ENCODE data around the gene CRYGN. TPM values are rescaled to one million over a fixed set of nuclear protein-coding genes. Genes with fewer than 3 reads are reported as not detected.

The CRYGN gene
- total and polyA plus RNA-seq, 9 of the 15 experiments (the other 6 are each of a cell fraction or from before 2014, with no cell fraction given): not detected

GRCh38 chr7:151442776-151443496 lies 3.0 kb upstream of the CRYGN start (continued):
- TF ChIP-seq, protein P1, sequence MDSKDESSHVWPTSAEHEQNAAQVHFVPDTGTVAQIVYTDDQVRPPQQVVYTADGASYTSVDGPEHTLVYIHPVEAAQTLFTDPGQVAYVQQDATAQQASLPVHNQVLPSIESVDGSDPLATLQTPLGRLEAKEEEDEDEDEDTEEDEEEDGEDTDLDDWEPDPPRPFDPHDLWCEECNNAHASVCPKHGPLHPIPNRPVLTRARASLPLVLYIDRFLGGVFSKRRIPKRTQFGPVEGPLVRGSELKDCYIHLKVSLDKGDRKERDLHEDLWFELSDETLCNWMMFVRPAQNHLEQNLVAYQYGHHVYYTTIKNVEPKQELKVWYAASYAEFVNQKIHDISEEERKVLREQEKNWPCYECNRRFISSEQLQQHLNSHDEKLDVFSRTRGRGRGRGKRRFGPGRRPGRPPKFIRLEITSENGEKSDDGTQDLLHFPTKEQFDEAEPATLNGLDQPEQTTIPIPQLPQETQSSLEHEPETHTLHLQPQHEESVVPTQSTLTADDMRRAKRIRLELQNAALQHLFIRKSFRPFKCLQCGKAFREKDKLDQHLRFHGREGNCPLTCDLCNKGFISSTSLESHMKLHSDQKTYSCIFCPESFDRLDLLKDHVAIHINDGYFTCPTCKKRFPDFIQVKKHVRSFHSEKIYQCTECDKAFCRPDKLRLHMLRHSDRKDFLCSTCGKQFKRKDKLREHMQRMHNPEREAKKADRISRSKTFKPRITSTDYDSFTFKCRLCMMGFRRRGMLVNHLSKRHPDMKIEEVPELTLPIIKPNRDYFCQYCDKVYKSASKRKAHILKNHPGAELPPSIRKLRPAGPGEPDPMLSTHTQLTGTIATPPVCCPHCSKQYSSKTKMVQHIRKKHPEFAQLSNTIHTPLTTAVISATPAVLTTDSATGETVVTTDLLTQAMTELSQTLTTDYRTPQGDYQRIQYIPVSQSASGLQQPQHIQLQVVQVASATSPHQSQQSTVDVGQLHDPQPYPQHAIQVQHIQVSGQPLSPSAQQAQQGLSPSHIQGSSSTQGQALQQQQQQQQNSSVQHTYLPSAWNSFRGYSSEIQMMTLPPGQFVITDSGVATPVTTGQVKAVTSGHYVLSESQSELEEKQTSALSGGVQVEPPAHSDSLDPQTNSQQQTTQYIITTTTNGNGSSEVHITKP (IDR thresholded peaks at IDR 0.05; ENCODE audit: partially characterized antibody): peak; percentile 41
- peak; percentile 46; the same call in 1 of the 2 replicates for TF ChIP-seq MAFK (IDR thresholded peaks at IDR 0.05; ENCODE audit: low read length)
- no peak for TF ChIP-seq GABPB1 (CRISPR knock-in tag; IDR thresholded peaks at IDR 0.05)
- TF ChIP-seq MIER1 (IDR thresholded peaks at IDR 0.05; ENCODE audit: low read depth): no peak
- peak; percentile 44 for TF ChIP-seq GATA2 (CRISPR knock-in tag; IDR thresholded peaks at IDR 0.05)
- TF ChIP-seq ZNF253 (CRISPR knock-in tag; conservative IDR thresholded peaks at IDR 0.05): no peak
